Sciatic nerve (tissue), 2 donors: ENCODE data around the gene MAFF. TPM values are rescaled to one million over a fixed set of nuclear protein-coding genes. Genes with fewer than 3 reads are reported as not detected.

Experiments
- ATAC-seq: fragments of 200-7000 bp; cut with Tn5 transposase; one replicate; pipeline ENCODE4 v1.9.1; 2020; ENCODE audit warnings: mild to moderate bottlenecking, moderate library complexity
- DNase-seq: peaks from one replicate; pipeline ENCODE4 v3.0.0-alpha.2; 2020; ENCODE audit warnings: low spot score
- intact Hi-C: fragments of 100-400 bp; cut with DNase I; formaldehyde crosslinking; loops from one replicate; pipeline ENCODE4 v1.14.2; 2022
- total RNA-seq: library from RNA; stranded (reverse); fragmentation: NEBNext Ultra II Directional; extraction: Animal tissue kit (Norgen Biotek cat#: 25700); gene quantifications from one replicate; pipeline ENCODE4 v1.2.1, GENCODE V29; 2021
- donor health status: DM: no; HTN: no; CAD: no.
- donor health status: DM: no; HTN: no; CAD: no.

MAFF gene
- total RNA-seq, 1 donor from 2014 or later: 67.6 TPM

- intact Hi-C loops: no loop called here
- ATAC-seq (no peak), DNase-seq (no peak)
Measured at GRCh38 chr22:38196791-38197419, 4.9 kb upstream of the MAFF start.

GRCh38 chr22:38199826-38200559 is 1.8 kb upstream of the MAFF start:
- no peak for ATAC-seq
- DNase-seq: no peak
- intact Hi-C loops: no loop called here

DNA sequence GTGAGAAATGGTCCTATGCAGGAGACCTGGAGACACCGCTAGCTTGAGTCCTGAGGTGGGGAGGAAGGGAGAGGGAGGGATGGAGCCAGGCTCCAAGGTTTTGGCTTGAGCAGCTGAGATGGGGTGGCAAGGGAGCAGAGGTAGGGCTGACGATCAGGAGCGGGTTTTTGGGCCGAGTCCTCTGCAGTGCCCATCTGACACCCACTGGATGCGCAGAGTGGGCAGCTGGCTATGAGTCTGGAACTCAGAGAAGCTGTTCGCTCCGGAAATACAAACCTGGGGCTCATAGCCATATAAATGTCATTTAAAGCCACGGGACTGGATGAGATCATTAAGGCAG is 453 bp upstream of the MAFF start:
- DNase-seq (no peak), ATAC-seq (no peak)
- intact Hi-C loops: no loop called here

- ATAC-seq (peak; percentile 79), DNase-seq (peak; percentile 94)
- intact Hi-C loops: no loop called here
Measured at GRCh38 chr22:38202437-38203089, 769 bp downstream of the MAFF start.

GRCh38 chr22:38203090-38203810 is 1.5 kb downstream of the MAFF start:
- DNase-seq: peak; percentile 82
- ATAC-seq: peak; percentile 7
- intact Hi-C loops: no loop called here

DNA sequence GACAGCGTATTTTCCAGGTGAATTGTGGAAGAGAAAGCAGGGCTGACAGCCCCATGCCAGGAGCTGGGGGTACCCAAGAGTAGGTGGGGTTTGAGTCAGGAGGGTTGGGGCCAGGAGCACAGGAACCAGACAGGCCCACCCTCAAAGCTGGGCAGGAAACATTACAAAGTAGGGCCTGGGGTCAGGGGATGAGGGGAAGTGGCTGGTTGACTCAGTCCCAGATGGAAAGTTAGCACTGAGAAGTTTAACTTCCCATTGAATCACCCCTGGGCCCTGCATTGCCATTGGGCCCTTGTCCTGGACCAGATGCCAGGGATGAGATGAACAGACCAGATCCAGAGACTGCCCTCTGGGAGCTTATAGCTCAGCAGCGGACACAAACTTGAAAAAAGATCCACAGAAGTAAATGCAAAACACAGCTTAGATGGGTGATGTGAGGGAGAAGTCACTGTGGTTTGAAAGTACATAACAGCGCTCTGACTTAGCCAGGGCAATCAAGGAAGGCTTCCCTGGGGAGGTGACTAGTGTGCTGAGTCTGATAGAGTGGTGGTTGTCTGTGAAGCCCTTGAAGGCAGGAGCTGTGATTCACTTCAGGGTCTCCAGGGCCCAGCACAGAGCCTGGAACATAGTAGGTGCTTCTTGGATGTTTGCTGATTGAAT is 2.2 kb downstream of the MAFF start:
- ATAC-seq (no peak), DNase-seq (no peak)
- intact Hi-C loops: no loop called here

- intact Hi-C loops: no loop called here
- DNase-seq (no peak), ATAC-seq (no peak)
Measured at GRCh38 chr22:38204784-38205183, 3.0 kb downstream of the MAFF start.

DNA sequence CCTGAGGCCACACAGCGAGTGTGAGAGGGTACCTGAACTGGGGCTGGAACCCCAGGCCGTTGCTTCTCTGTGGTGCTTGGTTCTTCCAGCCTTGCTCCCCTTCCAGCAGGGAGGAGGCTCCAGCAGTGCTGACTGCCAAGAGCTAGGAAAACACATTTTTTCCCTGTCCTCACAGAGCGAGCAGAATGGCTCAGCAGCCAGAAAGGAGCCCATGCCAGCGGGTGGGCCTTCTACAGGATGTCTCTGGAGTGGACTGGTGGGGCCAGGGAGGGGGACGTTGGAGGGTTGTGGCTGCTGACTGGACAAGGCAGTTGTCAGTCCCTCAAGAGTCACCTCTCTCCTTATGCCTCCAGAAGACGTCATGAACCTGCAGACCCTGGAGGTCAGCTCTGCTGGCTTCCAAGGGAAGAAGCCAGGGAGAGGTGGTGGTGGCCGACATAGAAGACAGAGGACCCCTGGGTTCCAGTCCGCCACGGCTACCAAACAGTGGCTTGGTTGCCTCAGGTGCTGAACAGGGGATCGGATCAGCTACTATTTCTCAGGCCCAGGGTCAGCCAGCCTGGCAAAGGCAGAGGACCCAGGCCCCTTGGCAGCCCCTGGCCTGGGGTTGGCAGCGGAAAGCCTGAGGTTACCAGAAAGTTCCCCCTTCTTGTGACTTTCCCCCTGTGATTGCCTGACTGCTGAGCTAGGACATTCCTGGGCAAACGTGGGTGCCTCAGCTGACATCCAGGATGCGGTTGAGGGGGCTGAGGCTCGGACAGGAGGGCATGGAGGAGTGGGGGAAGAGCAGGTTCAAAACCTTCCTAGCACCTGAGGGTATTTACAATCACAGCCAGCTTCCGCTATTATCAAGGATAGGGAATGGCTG is 3.7 kb downstream of the MAFF start:
- intact Hi-C loops: no loop called here
- ATAC-seq (peak; percentile 69), DNase-seq (peak; percentile 89)

DNA sequence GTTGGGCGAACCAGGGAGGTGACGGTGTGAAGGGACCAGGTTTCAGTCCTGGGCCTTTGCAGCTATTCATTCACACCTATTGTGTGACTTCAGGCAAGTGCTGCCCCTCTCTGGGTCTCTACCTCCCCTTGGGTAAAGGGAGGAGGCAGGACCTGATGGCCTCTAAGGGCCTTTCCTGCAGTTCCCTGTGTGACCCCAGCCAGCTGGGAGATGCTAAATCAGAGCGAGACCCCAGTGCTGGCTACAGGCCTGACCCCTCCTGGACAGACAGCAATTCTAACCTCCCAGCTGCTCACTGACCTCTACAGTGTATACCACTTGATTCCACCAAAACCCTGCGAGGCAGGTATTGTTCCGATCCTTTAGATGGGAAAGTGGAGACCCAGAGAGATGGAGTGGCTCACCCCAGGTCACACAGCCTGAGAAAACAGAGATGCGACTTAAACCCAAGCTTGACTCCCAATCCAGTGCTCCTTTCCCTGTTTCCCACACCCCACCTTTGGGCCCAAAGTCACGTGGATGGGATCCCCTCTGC is 6.2 kb downstream of the MAFF start:
- ATAC-seq: no peak
- intact Hi-C loops: no loop called here
- DNase-seq: no peak

DNA sequence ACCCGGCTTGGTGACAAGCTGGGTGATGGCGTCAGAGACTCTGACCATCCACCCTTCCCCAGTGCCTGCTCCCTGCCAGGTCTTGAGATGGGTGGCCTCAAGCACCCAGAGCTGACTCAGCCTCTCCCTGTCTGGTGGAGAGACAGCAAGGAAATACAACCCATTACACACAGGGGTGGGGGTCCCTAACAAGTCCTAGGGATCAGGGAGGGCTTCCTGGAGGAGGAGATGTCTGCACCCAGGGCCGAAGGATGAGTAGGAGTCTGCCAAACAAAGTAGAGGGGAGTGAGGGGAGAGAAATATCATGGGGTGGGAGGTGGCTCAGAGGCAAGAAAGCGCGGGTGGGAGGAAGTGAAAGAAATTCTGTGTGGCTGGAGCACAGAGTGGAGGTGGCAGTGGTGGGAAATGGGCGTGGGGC is 6.8 kb downstream of the MAFF start:
- ATAC-seq: no peak
- intact Hi-C loops: no loop called here

GRCh38 chr22:38211556-38211955 is 9.8 kb downstream of the MAFF start:
- DNase-seq: peak; percentile 53
- intact Hi-C loops: no loop called here
- no peak for ATAC-seq

More for the DNA sequence above, 6.8 kb downstream of the MAFF start:
- no peak for DNase-seq

DNA sequence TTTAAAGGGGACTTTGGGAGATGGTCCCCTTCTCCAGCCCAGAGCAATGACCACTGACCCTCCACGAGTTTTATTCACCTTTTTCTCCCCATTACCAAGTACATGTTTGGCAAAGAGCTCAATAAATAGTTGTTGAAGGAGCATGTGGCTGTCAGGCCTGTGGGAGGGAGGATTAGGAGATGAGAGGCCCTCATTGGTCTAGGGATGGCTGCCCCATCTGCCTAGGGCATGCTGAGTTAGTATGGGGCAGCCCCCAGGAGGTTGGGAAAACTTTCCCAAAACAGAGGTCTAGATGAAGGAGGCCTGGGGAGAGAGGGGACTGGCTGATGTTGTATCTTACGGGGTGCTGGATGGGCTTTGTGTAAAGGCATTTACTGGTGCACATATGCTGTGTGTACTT is 10.6 kb downstream of the MAFF start:
- no peak for ATAC-seq
- DNase-seq: no peak
- intact Hi-C loops: no loop called here

GRCh38 chr22:38213319-38213989 is 11.7 kb downstream of the MAFF start:
- no peak for ATAC-seq
- DNase-seq: no peak
- intact Hi-C loops: no loop called here

- ATAC-seq: peak; percentile 1
- intact Hi-C loops: no loop called here
- no peak for DNase-seq
Measured at GRCh38 chr22:38213990-38214301, 12.2 kb downstream of the MAFF start.

DNA sequence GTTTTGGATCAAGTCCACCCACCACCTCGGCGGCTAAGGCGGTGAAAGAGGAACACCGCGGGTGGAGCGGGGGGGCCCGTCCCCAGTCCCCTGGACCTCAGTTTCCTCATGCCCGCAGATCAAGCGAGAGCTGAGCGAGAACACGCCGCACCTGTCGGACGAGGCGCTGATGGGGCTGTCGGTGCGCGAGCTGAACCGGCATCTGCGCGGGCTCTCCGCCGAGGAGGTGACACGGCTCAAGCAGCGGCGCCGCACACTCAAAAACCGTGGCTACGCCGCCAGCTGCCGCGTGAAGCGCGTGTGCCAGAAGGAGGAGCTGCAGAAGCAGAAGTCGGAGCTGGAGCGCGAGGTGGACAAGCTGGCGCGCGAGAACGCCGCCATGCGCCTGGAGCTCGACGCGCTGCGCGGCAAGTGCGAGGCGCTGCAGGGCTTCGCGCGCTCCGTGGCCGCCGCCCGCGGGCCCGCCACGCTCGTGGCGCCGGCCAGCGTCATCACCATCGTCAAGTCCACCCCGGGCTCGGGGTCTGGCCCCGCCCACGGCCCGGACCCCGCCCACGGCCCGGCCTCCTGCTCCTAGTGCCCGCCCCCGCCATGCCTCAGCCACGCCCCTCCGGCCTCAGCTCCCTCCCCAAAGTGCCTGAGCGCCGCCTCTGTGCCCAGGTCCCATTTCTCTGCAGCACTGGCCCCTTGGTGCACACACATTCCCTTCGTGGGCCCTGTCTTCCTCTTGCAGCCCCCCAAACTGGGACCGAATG is 12.7 kb downstream of the MAFF start:
- intact Hi-C loops: no loop called here
- peak; percentile 89 for DNase-seq

GRCh38 chr22:38215156-38216038 is 13.6 kb downstream of the MAFF start:
- intact Hi-C loops: no loop called here
- DNase-seq: peak; percentile 54
- ATAC-seq: peak; percentile 0

More for the DNA sequence above, 12.7 kb downstream of the MAFF start:
- peak; percentile 71 for ATAC-seq
